HUES48 (cell line): ENCODE results near the gene CDA.

ENCODE experiments used
- H3K27ac ChIP-seq: one replicate; pipeline ENCODE4 v1.7.0; 2013; ENCODE audit warnings: low read depth, low read length, inconsistent platforms
- H3K27me3 ChIP-seq: 2 replicates; pipeline ENCODE4 v1.6.1; 2013; ENCODE audit warnings: mild to moderate bottlenecking, low read length; ENCODE audit not compliant: control insufficient read depth, insufficient read depth
- H3K36me3 ChIP-seq: 2 replicates; pipeline ENCODE4 v1.6.1; 2013; ENCODE audit warnings: low read length; ENCODE audit not compliant: control insufficient read depth, insufficient read depth
- H3K4me1 ChIP-seq: 2 replicates; pipeline ENCODE4 v1.6.1; 2013; ENCODE audit warnings: mild to moderate bottlenecking, low read length; ENCODE audit not compliant: control insufficient read depth, insufficient read depth
- H3K4me3 ChIP-seq: 2 replicates; pipeline ENCODE4 v1.5.1; 2013; ENCODE audit warnings: mild to moderate bottlenecking, low read depth, low read length
- H3K9ac ChIP-seq: 2 replicates; pipeline ENCODE4 v1.6.1; 2013; ENCODE audit warnings: mild to moderate bottlenecking, low read depth, low read length, moderate library complexity
- H3K9me3 ChIP-seq: 2 replicates; pipeline ENCODE4 v1.6.1; 2013; ENCODE audit warnings: low read length; ENCODE audit not compliant: control insufficient read depth, insufficient read depth

The CDA gene

GRCh38 chr1:20634065-20634593 lies 45.2 kb downstream of the CDA start:
- Histone ChIP-seq H3K27ac (peak overlapping the region; percentile 83), H3K4me3 (peak overlapping the region; percentile 92), H3K27me3 (peaks cover 3% of the 10 kb centered on the region; the same call in 1 of the 2 replicates), H3K36me3 (peaks cover 6% of the 10 kb centered on the region; the same call in 1 of the 2 replicates), H3K9ac (peak overlapping the region; percentile 74), H3K4me1 (no peaks in the 10 kb centered on the region), H3K9me3 (peaks cover 3% of the 10 kb centered on the region; the same call in 1 of the 2 replicates)

- H3K4me1 ChIP-seq: no peaks in the 10 kb centered on the region
- no peaks in the 10 kb centered on the region for H3K9me3 ChIP-seq
- H3K9ac ChIP-seq: no peak overlapping the region
- peaks cover 3% of the 10 kb centered on the region; the same call in 1 of the 2 replicates for H3K27me3 ChIP-seq
- peak overlapping the region; percentile 83 for H3K27ac ChIP-seq
- peak overlapping the region; percentile 92 for H3K4me3 ChIP-seq
- peaks cover 6% of the 10 kb centered on the region; the same call in 1 of the 2 replicates for H3K36me3 ChIP-seq
Measured at GRCh38 chr1:20634594-20635084, 45.7 kb downstream of the CDA start.

GRCh38 chr1:20636785-20637347 lies 48.0 kb downstream of the CDA start:
- Histone ChIP-seq H3K36me3 (peaks cover 6% of the 10 kb centered on the region; the same call in 1 of the 2 replicates), H3K9me3 (no peaks in the 10 kb centered on the region), H3K27ac (no peak overlapping the region), H3K4me3 (no peak overlapping the region), H3K27me3 (peaks cover 3% of the 10 kb centered on the region; the same call in 1 of the 2 replicates), H3K9ac (no peak overlapping the region), H3K4me1 (no peaks in the 10 kb centered on the region; the same call in 1 of the 2 replicates)

GRCh38 chr1:20640183-20640597 lies 51.3 kb downstream of the CDA start:
- Histone ChIP-seq H3K27me3 (no peaks in the 10 kb centered on the region), H3K4me1 (peaks cover 5% of the 10 kb centered on the region), H3K4me3 (no peak overlapping the region), H3K9ac (no peak overlapping the region), H3K36me3 (peaks cover 14% of the 10 kb centered on the region; the same call in 1 of the 2 replicates), H3K27ac (no peak overlapping the region), H3K9me3 (no peaks in the 10 kb centered on the region)

GRCh38 chr1:20641975-20642374 lies 53.1 kb downstream of the CDA start:
- no peaks in the 10 kb centered on the region for H3K9me3 ChIP-seq
- no peaks in the 10 kb centered on the region for H3K27me3 ChIP-seq
- no peak overlapping the region for H3K9ac ChIP-seq
- H3K36me3 ChIP-seq: peaks cover 14% of the 10 kb centered on the region; the same call in 1 of the 2 replicates
- no peak overlapping the region for H3K27ac ChIP-seq
- H3K4me3 ChIP-seq: no peak overlapping the region
- peaks cover 5% of the 10 kb centered on the region for H3K4me1 ChIP-seq

GRCh38 chr1:20643080-20643479 lies 54.2 kb downstream of the CDA start:
- Histone ChIP-seq H3K27me3 (no peaks in the 10 kb centered on the region), H3K4me3 (no peak overlapping the region), H3K9ac (no peak overlapping the region), H3K9me3 (no peaks in the 10 kb centered on the region), H3K4me1 (peaks cover 5% of the 10 kb centered on the region), H3K36me3 (peaks cover 12% of the 10 kb centered on the region), H3K27ac (no peak overlapping the region)

- H3K36me3 ChIP-seq: peaks cover 23% of the 10 kb centered on the region
- no peaks in the 10 kb centered on the region for H3K9me3 ChIP-seq
- no peak overlapping the region for H3K9ac ChIP-seq
- no peaks in the 10 kb centered on the region for H3K27me3 ChIP-seq
- no peak overlapping the region for H3K27ac ChIP-seq
- H3K4me3 ChIP-seq: no peak overlapping the region
- peaks cover 5% of the 10 kb centered on the region for H3K4me1 ChIP-seq
Measured at GRCh38 chr1:20644416-20644815, 55.5 kb downstream of the CDA start.

- peaks cover 32% of the 10 kb centered on the region for H3K36me3 ChIP-seq
- H3K9me3 ChIP-seq: no peaks in the 10 kb centered on the region
- H3K4me3 ChIP-seq: no peak overlapping the region
- H3K27ac ChIP-seq: no peak overlapping the region
- H3K4me1 ChIP-seq: peaks cover 5% of the 10 kb centered on the region
- H3K9ac ChIP-seq: no peak overlapping the region
- no peaks in the 10 kb centered on the region for H3K27me3 ChIP-seq
Measured at GRCh38 chr1:20645414-20645813, 56.5 kb downstream of the CDA start.

GRCh38 chr1:20648438-20648837 lies 59.5 kb downstream of the CDA start:
- no peak overlapping the region for H3K4me3 ChIP-seq
- H3K9me3 ChIP-seq: no peaks in the 10 kb centered on the region
- H3K27ac ChIP-seq: no peak overlapping the region
- peaks cover 62% of the 10 kb centered on the region for H3K36me3 ChIP-seq
- H3K27me3 ChIP-seq: no peaks in the 10 kb centered on the region
- H3K4me1 ChIP-seq: no peaks in the 10 kb centered on the region
- H3K9ac ChIP-seq: no peak overlapping the region

- Histone ChIP-seq H3K4me1 (no peaks in the 10 kb centered on the region), H3K27me3 (no peaks in the 10 kb centered on the region), H3K9me3 (no peaks in the 10 kb centered on the region), H3K27ac (no peak overlapping the region), H3K36me3 (peaks cover 67% of the 10 kb centered on the region), H3K4me3 (no peak overlapping the region), H3K9ac (no peak overlapping the region)
Measured at GRCh38 chr1:20648946-20649345, 60.0 kb downstream of the CDA start.

GRCh38 chr1:20652300-20652699 lies 63.4 kb downstream of the CDA start:
- Histone ChIP-seq H3K9me3 (no peaks in the 10 kb centered on the region), H3K27ac (no peak overlapping the region), H3K36me3 (peaks cover 92% of the 10 kb centered on the region)

More at GRCh38 chr1:20652300-20652699, 63.4 kb downstream of the CDA start:
- no peaks in the 10 kb centered on the region for H3K4me1 ChIP-seq
- no peaks in the 10 kb centered on the region for H3K27me3 ChIP-seq
- H3K9ac ChIP-seq: no peak overlapping the region
- H3K4me3 ChIP-seq: no peak overlapping the region
